ENCODE measurements around the gene CHP1. TPM values are rescaled to one million over a fixed set of nuclear protein-coding genes. Genes with fewer than 3 reads are reported as not detected.

The CHP1 gene
- total and polyA plus RNA-seq, 9 of the 15 experiments (the other 6 are each of a cell fraction or from before 2014, with no cell fraction given), result 31.7 to 83.4 (median 67.6) TPM

DNA sequence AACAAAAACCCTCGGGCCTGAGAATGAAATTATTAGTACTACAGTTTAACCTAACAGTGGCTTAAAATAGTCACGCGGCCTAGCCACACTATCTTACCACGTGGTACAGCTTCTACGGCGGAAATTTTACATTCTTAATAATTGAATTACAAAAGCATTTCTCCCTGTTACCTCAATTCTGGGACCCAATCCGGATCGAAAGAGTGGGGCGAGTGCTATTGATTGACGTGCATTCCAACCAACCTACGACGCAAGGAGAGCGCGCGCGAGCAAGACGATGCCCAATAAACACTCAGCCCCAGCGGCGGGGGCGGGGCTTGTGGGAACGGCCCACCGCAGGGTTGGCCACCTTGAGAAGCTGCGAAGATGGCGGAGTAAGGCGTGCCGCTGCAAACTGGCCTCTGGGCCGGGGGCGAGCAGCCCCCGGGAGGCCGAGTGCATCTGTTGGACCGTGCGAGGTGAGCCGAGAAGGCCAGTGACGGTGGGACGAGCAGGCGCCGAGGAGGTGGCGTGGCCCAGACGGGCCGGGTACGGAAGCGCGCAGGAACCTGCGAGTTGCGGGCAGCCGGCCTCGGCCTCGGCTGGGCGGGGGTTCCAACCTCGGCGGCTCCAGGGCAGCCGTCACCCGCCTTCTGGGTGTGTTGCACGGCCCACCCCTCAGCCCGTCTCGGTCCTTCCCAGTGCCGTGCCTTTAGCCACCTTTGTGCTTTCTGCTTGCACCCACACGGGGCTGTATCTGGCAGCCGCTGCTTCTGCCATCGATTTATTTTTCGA is 52.8 kb downstream of the CHP1 start (continued):
- no peak for TF ChIP-seq TARDBP (IDR thresholded peaks at IDR 0.05)
- TF ChIP-seq, protein P1, sequence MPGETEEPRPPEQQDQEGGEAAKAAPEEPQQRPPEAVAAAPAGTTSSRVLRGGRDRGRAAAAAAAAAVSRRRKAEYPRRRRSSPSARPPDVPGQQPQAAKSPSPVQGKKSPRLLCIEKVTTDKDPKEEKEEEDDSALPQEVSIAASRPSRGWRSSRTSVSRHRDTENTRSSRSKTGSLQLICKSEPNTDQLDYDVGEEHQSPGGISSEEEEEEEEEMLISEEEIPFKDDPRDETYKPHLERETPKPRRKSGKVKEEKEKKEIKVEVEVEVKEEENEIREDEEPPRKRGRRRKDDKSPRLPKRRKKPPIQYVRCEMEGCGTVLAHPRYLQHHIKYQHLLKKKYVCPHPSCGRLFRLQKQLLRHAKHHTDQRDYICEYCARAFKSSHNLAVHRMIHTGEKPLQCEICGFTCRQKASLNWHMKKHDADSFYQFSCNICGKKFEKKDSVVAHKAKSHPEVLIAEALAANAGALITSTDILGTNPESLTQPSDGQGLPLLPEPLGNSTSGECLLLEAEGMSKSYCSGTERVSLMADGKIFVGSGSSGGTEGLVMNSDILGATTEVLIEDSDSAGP (CRISPR knock-in tag; IDR thresholded peaks at IDR 0.05), result no peak
- no peak for TF ChIP-seq U2AF2 (optimal IDR thresholded peaks at IDR 0.05; ENCODE audit: low read depth, low read length)
- peak; percentile 76; the same call in 1 of the 2 replicates for TF ChIP-seq ZNF175 (CRISPR knock-in tag; IDR thresholded peaks at IDR 0.05; ENCODE audit: low read depth)
- no peak for TF ChIP-seq CBX3 (IDR thresholded peaks at IDR 0.05; ENCODE audit: borderline replicate concordance in 1 of 2, low read length in 2 of 2)
- no peak for TF ChIP-seq BCOR (IDR thresholded peaks at IDR 0.05)
- TF ChIP-seq, protein P2, sequence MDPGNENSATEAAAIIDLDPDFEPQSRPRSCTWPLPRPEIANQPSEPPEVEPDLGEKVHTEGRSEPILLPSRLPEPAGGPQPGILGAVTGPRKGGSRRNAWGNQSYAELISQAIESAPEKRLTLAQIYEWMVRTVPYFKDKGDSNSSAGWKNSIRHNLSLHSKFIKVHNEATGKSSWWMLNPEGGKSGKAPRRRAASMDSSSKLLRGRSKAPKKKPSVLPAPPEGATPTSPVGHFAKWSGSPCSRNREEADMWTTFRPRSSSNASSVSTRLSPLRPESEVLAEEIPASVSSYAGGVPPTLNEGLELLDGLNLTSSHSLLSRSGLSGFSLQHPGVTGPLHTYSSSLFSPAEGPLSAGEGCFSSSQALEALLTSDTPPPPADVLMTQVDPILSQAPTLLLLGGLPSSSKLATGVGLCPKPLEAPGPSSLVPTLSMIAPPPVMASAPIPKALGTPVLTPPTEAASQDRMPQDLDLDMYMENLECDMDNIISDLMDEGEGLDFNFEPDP (CRISPR knock-in tag; IDR thresholded peaks at IDR 0.05), result no peak
- no peak for TF ChIP-seq NUFIP1 (IDR thresholded peaks at IDR 0.05; ENCODE audit: partially characterized antibody)
- peak; percentile 23; the same call in 1 of the 2 replicates for TF ChIP-seq ZNF431 (CRISPR knock-in tag; IDR thresholded peaks at IDR 0.05)
- TF ChIP-seq, protein P3, sequence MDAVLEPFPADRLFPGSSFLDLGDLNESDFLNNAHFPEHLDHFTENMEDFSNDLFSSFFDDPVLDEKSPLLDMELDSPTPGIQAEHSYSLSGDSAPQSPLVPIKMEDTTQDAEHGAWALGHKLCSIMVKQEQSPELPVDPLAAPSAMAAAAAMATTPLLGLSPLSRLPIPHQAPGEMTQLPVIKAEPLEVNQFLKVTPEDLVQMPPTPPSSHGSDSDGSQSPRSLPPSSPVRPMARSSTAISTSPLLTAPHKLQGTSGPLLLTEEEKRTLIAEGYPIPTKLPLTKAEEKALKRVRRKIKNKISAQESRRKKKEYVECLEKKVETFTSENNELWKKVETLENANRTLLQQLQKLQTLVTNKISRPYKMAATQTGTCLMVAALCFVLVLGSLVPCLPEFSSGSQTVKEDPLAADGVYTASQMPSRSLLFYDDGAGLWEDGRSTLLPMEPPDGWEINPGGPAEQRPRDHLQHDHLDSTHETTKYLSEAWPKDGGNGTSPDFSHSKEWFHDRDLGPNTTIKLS (IDR thresholded peaks at IDR 0.05; ENCODE audit: borderline replicate concordance, low read depth), result peak; percentile 70
- TF ChIP-seq HIVEP1 (CRISPR knock-in tag; IDR thresholded peaks at IDR 0.05), result no peak
- TF ChIP-seq KAT8 (IDR thresholded peaks at IDR 0.05; ENCODE audit: low read depth), result no peak
- TF ChIP-seq ETV6 (IDR thresholded peaks at IDR 0.05; ENCODE audit: borderline replicate concordance in 1 of 2, low read depth in 2 of 2, low read length in 1 of 2), result 0 out of 4 replicates have a peak, but pooled peaks of 1 of the 2 experiments have one; percentile 30
- 0 out of 2 replicates have a peak, but pooled peaks have one; percentile 55 for TF ChIP-seq ETV6 (CRISPR knock-in tag; IDR thresholded peaks at IDR 0.05; ENCODE audit: borderline replicate concordance)
- TF ChIP-seq, protein P4, sequence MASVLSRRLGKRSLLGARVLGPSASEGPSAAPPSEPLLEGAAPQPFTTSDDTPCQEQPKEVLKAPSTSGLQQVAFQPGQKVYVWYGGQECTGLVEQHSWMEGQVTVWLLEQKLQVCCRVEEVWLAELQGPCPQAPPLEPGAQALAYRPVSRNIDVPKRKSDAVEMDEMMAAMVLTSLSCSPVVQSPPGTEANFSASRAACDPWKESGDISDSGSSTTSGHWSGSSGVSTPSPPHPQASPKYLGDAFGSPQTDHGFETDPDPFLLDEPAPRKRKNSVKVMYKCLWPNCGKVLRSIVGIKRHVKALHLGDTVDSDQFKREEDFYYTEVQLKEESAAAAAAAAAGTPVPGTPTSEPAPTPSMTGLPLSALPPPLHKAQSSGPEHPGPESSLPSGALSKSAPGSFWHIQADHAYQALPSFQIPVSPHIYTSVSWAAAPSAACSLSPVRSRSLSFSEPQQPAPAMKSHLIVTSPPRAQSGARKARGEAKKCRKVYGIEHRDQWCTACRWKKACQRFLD (CRISPR knock-in tag; IDR thresholded peaks at IDR 0.05), result no peak
- TF ChIP-seq ZNF282 (CRISPR knock-in tag; IDR thresholded peaks at IDR 0.05), result no peak
- TF ChIP-seq SMARCA5 (IDR thresholded peaks at IDR 0.05), result no peak
- TF ChIP-seq, protein P5, sequence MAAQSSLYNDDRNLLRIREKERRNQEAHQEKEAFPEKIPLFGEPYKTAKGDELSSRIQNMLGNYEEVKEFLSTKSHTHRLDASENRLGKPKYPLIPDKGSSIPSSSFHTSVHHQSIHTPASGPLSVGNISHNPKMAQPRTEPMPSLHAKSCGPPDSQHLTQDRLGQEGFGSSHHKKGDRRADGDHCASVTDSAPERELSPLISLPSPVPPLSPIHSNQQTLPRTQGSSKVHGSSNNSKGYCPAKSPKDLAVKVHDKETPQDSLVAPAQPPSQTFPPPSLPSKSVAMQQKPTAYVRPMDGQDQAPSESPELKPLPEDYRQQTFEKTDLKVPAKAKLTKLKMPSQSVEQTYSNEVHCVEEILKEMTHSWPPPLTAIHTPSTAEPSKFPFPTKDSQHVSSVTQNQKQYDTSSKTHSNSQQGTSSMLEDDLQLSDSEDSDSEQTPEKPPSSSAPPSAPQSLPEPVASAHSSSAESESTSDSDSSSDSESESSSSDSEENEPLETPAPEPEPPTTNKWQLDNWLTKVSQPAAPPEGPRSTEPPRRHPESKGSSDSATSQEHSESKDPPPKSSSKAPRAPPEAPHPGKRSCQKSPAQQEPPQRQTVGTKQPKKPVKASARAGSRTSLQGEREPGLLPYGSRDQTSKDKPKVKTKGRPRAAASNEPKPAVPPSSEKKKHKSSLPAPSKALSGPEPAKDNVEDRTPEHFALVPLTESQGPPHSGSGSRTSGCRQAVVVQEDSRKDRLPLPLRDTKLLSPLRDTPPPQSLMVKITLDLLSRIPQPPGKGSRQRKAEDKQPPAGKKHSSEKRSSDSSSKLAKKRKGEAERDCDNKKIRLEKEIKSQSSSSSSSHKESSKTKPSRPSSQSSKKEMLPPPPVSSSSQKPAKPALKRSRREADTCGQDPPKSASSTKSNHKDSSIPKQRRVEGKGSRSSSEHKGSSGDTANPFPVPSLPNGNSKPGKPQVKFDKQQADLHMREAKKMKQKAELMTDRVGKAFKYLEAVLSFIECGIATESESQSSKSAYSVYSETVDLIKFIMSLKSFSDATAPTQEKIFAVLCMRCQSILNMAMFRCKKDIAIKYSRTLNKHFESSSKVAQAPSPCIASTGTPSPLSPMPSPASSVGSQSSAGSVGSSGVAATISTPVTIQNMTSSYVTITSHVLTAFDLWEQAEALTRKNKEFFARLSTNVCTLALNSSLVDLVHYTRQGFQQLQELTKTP (IDR thresholded peaks at IDR 0.05; ENCODE audit: low read depth in 1 of 2, partially characterized antibody in 2 of 2), result peak in 1 of 2 experiments; percentile 49

Measured in K562 (cell line).